Measurements from ENCODE around the gene CFAP300.

The CFAP300 gene

DNA sequence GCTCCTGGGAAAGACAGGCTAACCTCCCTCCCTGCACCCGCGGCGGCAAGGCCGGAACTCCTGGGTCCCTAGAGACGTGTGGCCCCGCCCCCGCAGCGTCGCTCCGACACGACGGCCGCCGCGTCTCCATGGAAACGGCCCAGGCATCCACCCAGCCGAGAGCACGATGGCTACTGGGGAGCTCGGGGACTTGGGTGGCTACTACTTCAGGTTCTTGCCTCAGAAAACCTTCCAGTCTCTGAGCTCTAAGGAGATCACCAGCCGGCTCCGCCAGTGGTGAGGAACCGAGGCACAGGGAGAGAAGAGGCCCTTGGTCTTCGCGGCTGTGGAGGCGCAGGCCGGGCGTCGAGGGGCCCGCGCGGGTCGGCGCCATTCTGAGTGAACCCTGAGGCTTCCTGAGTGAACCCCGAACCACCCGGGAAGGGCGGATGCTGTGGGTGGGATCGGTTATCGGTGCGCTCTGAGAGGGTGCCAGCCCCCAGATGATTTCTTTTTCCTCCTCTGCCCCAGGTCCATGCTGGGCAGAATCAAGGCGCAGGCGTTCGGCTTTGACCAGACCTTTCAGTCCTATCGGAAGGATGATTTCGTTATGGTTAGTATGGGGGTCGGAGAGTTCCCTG lies at the start of gene CFAP300:
CFAP300 (plus strand) TSS at position 133 of the 620 bp plus-strand sequence; CDS start at position 167, 34 bp downstream.
- DNase-seq (ENCODE audit: low read depth): peak; percentile 24

GRCh38 chr11:102001657-102002338 lies 45.4 kb upstream of the CFAP300 start:
- no peak for DNase-seq (ENCODE audit: low read depth)

DNA sequence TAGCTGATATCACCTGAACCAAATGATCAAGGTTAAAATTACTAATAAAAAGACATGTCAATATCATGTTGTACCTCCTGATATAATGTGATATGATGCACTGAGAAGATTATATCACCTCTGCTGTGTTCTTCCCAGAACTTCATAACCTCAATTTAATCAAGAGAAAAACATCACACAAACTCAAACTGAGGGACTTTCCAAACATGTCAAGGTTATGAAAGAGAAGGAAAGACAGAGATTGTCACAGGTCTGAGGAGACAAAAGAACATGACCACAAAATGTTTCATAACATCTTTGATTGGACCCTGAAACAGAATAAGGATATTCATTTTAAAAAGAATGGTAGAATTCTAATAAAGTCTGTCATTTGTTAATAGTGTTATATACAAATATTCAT lies 43.0 kb upstream of the CFAP300 start:
- no peak for DNase-seq (ENCODE audit: low read depth)

DNA sequence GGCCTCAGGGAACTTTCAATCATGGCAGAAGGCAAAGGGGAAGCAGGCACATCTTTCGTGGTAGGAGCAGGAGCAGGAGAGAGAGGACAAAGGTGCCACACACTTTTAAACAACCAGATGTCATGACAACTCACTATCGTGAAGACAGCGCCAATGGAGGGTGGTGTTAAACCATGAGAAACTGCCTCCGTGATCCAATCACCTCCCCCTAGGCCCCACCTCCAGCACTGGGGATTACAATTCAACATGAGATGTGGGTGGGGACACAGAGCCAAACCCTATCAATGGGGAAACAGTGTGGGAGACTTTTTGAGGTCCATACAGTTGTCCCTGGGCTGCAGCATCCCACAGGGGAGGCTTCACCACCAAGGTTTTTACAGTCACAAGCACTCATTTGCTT lies 41.9 kb upstream of the CFAP300 start:
- DNase-seq (ENCODE audit: low read depth): no peak

GRCh38 chr11:102006835-102007566 lies 40.2 kb upstream of the CFAP300 start:
- no peak for DNase-seq (ENCODE audit: low read depth)

GRCh38 chr11:102007567-102008437 lies 39.4 kb upstream of the CFAP300 start:
- DNase-seq (ENCODE audit: low read depth): no peak

- no peak for DNase-seq (ENCODE audit: low read depth)
These were observed 36.3 kb upstream of the CFAP300 start for GRCh38 chr11:102010776-102011494.

- no peak for DNase-seq (ENCODE audit: low read depth)
These were observed 34.3 kb upstream of the CFAP300 start for GRCh38 chr11:102012946-102013345.

DNA sequence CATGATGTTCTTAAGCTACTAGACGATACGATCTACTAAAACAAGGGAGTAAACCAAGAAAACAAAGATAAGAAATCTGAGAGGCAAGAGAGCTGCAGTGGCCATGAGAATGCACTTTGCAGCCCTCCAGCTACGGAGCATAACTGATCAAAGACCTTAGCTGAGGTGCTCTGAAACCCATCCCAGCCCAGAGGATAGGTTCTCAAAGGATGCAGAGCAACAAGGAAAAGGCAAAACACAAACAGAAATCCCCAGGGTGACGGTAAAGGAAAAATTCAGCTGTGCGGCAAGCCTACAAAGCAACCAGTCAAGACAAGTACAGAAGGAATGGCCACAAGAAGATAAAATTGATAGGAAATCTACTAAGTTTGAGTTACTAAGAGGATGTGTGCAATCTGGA lies 32.5 kb upstream of the CFAP300 start:
- no peak for DNase-seq (ENCODE audit: low read depth)

DNA sequence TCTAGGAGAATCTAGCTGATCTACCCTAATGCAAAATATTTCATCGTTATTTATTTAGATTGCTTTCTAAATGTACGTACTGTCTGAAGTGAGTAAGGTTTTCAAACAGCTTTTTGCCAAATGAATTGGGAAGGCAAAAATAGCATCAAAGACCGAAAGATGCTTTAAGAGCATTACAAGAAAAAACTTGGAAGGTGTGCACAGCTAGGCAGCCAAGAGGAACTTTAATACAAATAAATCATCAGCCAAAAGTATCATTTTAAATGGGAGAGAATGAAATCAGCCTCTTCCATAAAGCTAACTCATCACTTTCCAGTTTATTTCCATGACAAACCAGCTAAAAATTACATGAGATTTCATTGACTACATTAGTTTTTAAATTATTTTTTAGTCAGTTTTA lies 30.2 kb upstream of the CFAP300 start:
- no peak for DNase-seq (ENCODE audit: low read depth)

DNA sequence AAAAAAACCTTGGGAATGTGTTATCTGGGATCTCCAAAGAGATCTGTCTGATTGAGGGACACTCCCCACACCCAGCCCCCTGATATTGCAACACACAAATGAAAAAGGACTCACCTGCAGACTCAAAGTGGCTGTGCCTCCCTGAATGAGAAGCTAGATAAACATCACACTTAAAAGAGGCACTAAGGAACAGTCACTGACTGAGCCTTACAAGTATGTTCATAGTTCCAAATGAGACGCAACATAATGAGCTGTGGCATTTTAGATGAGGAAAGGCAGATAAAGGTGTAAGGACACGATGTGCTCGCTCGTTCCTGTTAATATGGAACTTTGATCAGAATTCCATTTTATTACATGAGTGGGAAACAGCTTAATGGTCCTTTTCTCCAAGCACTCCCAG lies 21.0 kb upstream of the CFAP300 start:
- no peak for DNase-seq (ENCODE audit: low read depth)

GRCh38 chr11:102026959-102027358 lies 20.3 kb upstream of the CFAP300 start:
- DNase-seq (ENCODE audit: low read depth): no peak

GRCh38 chr11:102036757-102037156 lies 10.5 kb upstream of the CFAP300 start:
- DNase-seq (ENCODE audit: low read depth): no peak

- DNase-seq (ENCODE audit: low read depth): no peak
These were observed 396 bp upstream of the CFAP300 start for GRCh38 chr11:102046841-102047240.

DNA sequence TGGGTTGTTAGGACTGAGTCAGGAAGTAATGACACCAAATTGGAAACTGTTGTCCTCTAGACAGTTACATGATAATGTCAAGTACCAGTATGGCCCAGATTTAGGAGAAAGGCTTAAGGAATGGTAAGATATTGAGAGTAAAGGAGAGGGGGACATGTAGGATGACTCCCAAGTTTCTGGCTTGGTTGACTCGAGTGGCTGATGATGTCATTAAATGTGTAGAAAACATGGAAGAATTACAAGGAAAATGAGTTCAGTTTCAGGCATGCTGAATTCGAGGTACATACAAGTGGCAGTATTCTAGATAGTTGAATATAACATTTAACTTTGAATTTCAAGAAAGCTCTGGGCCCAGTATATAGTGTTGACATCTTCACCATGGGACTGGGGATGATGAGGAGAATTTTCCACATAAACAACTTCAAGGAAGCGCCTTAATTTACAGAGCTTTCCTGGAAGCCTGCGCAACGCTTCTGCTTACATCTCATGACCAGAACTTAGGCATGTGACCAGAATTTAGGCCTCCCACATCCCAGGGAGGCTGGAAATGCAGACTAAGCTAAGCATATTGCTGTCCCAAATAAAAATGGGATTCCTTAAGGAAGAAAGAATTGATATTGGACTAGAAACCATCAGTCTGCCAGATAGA lies 3.8 kb downstream of the CFAP300 start:
- DNase-seq (ENCODE audit: low read depth): no peak

- no peak for DNase-seq (ENCODE audit: low read depth)
These were observed 14.0 kb downstream of the CFAP300 start for GRCh38 chr11:102061276-102061675.

GRCh38 chr11:102062106-102062505 lies 14.9 kb downstream of the CFAP300 start:
- DNase-seq (ENCODE audit: low read depth): no peak

GRCh38 chr11:102064316-102064715 lies 17.1 kb downstream of the CFAP300 start:
- DNase-seq (ENCODE audit: low read depth): no peak

DNA sequence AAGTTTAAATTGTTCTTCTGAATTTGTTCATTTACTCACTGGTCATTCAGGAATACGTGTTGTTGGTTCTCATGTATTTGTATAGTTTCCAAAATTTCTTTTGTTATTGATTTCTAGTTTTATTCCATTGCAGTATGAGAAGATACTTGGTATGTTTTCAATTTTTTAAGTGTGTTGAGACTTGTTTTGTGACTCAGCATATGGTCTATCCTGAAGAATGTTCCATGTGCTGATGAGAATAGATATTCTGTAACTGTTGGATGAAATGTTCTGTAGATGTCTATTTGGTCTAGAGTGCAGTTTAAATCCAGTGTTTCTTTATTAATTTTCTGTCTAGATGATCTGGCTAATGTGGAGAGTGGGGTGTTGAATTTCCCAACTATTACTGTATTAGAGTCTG lies 23.5 kb downstream of the CFAP300 start:
- no peak for DNase-seq (ENCODE audit: low read depth)

DNA sequence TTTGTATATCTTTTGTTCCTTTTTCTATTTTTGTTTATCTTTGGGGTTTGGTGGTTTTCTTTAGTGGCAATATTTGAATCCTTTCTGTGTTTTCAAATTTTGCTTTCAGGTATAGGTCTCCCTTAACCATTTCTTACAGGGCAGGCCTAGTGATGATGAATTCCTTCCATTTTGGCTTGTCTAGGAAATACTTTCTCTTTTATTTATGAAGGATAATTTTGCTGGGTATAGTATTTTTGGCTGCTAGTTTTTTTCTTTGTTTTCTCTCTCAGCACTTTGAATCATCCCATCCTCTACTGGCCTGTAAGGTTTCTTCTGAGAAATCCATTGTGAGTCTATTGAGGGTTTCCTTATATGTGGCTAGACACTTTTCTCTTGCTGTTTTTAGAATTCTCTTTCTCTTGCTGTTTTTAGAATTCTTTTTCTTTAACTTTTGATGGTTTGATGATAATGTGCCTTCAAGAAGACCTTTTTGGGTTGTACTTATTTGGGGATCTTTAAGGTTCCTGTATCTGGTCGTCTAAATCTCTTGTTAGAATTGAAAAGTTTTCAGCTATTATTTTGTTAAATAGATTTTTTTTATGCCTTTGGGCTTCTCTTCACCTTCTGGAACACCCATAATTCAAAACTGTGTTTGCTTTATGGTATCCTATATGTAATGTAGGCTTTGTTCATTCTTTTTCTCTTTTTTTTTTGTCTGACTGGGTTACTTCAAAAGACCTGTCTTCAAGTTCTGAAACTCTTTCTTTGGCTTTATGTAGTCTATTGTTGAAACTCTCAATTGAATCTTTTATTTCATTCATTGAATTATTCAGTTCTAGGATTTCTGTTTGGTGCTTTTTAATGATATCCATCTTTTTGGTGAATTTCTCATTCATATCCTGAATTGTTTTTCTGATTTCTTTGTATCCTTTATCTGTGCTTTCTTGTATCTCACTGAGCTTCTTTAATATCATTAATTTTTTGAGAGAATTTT lies 24.5 kb downstream of the CFAP300 start:
- DNase-seq (ENCODE audit: low read depth): no peak
